GM23248 (cell line): ENCODE data around the gene HMGB2. TPM values are rescaled to one million over a fixed set of nuclear protein-coding genes. Genes with fewer than 3 reads are reported as not detected.
A peak's percentile ranks its signal among the peaks of the same experiment; 100 is the strongest.

Source experiments
- DNase-seq: peaks from one replicate; pipeline ENCODE4 v3.0.0-alpha.2; 2015
- H2AFZ ChIP-seq: fragments of 200-600 bp; sonication (generic); 2 replicates; pipeline ENCODE4 v1.6.1; 2016; ENCODE audit warnings: antibody characterized with exemption
- H3F3A ChIP-seq: fragments of 200-600 bp; sonication (generic); 2 replicates; pipeline ENCODE4 v1.6.1; 2016; ENCODE audit warnings: mild to moderate bottlenecking, antibody characterized with exemption, mixed run types; ENCODE audit not compliant: insufficient read depth
- H3K27ac ChIP-seq: fragments of 200-600 bp; sonication (generic); 2 replicates; pipeline ENCODE4 v1.5.1; 2016; ENCODE audit warnings: mild to moderate bottlenecking
- H3K27me3 ChIP-seq: fragments of 200-600 bp; sonication (generic); replicated peaks from 2 replicates; pipeline ENCODE4 v1.6.1; 2016; ENCODE audit warnings: mild to moderate bottlenecking; ENCODE audit not compliant: insufficient read depth
- H3K36me3 ChIP-seq: fragments of 200-600 bp; sonication (generic); 2 replicates; pipeline ENCODE4 v1.6.1; 2016; ENCODE audit warnings: low read depth, mild to moderate bottlenecking
- H3K4me1 ChIP-seq: fragments of 200-600 bp; sonication (generic); 2 replicates; pipeline ENCODE4 v1.6.1; 2016; ENCODE audit warnings: mild to moderate bottlenecking; ENCODE audit not compliant: insufficient read depth
- H3K4me2 ChIP-seq: fragments of 200-600 bp; sonication (generic); one replicate; pipeline ENCODE4 v1.6.1; 2016; ENCODE audit warnings: mild to moderate bottlenecking; ENCODE audit not compliant: unreplicated experiment
- H3K4me3 ChIP-seq: fragments of 200-600 bp; sonication (generic); 2 replicates; pipeline ENCODE4 v1.5.1; 2016; ENCODE audit warnings: mild to moderate bottlenecking
- H3K79me2 ChIP-seq: fragments of 200-600 bp; sonication (generic); 2 replicates; pipeline ENCODE4 v1.6.1; 2016; ENCODE audit warnings: mild to moderate bottlenecking; ENCODE audit not compliant: insufficient read depth
- H3K9ac ChIP-seq: fragments of 200-600 bp; sonication (generic); 2 replicates; pipeline ENCODE4 v1.6.1; 2016; ENCODE audit warnings: mild to moderate bottlenecking
- H3K9me2 ChIP-seq: fragments of 200-600 bp; sonication (generic); 2 replicates; pipeline ENCODE4 v1.6.1; 2016; ENCODE audit warnings: mixed run types, mild to moderate bottlenecking, moderate library complexity; ENCODE audit not compliant: insufficient read depth
- H3K9me3 ChIP-seq: fragments of 200-600 bp; sonication (generic); one replicate; pipeline ENCODE4 v1.6.1; 2017; ENCODE audit warnings: low read depth
- H4K20me1 ChIP-seq: fragments of 200-600 bp; sonication (generic); 2 replicates; pipeline ENCODE4 v1.6.0; 2016; ENCODE audit not compliant: insufficient read depth
- EZH2 ChIP-seq: fragments of 200-600 bp; sonication (generic); IDR thresholded peaks from 2 replicates; pipeline ENCODE4 v1.6.1; 2018; ENCODE audit warnings: antibody characterized with exemption, mild to moderate bottlenecking; ENCODE audit not compliant: insufficient read depth, poor library complexity, severe bottlenecking
- EZH2phosphoT487 ChIP-seq: fragments of 200-600 bp; sonication (generic); IDR thresholded peaks from 2 replicates; pipeline ENCODE4 v1.6.1; 2018; ENCODE audit warnings: antibody characterized with exemption, moderate library complexity, mild to moderate bottlenecking, low read depth; ENCODE audit not compliant: insufficient read depth
- WGBS, 2 experiments: methylation state at CpG; one replicate each; pipeline ENCODE4 v1.1.6; 2015 to 2017; ENCODE audit warnings: low lambda C conversion rate in 2 of 2, low coverage in 1 of 2; ENCODE audit errors: missing lambda C conversion rate in 2 of 2; 5-methylcytosine and 5-hydroxymethylcytosine counted together
- in situ Hi-C: fragments of 300-500 bp; cut with MboI; formaldehyde crosslinking; loops from 2 replicates; pipeline ENCODE4 v1.15.0; 2020
- polyA plus RNA-seq: library from polyadenylated mRNA; unstranded; fragments of >200 nt; fragmentation: Nextera tagmentation; extraction: Ambion mirVana; gene quantifications from 2 replicates; pipeline ENCODE4 v1.2.1, GENCODE V29; 2016
- total RNA-seq: library from RNA; depleted of rRNA; stranded (reverse); fragments of >200 nt; shearing (Covaris generic); gene quantifications from 2 replicates; pipeline ENCODE4 v1.2.3, GENCODE V29; 2014; rRNA removed

The HMGB2 gene
- total RNA-seq (23.8 and 31.1 TPM in 2 replicates), polyA plus RNA-seq (91.6 and 92.0 TPM in 2 replicates)

DNA sequence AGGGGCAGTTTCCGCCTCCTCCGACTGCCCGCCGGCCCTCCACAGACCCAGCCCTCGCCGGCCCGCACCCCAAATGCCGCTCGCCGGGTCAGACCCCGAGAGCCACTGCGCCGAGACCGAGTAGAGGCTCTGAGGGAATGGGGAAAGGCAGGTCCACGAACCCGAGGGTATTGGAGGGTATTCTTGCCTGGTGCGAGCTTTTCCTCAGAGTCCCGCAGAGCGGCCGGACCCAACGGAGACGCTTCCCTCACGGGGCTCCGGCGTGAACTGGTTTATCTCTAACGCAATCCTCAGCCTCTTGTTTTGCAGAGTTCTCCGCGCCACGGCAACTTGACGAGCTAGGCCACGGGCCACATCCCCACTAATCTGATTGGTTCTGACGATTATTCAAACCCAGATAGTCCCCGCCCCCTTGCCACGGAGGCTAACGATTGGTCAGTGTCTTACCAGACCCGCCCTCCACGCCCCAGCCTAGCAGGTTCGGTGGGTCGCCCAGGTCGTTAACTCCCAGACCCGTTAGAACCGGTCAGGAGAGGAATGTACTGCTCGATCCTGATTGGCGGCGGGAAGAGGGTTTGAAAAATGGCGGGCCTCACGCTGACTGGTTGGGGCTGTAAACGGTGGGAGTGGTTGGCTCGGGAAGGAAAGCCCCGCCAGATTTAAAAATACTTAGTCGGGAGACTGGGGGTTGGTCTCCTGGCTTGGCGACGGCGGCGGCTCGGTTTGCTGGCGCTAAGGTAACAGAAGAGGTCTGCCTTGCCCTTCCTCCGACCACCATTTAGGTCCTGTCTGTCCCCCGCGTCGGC is at the start of gene HMGB2:
Gene HMGB2, minus strand, starts transcription at position 274 of the 806 bp plus-strand sequence. CDS start 709 bp downstream, outside the sequence.
- in situ Hi-C loops, result no loop called here

DNA sequence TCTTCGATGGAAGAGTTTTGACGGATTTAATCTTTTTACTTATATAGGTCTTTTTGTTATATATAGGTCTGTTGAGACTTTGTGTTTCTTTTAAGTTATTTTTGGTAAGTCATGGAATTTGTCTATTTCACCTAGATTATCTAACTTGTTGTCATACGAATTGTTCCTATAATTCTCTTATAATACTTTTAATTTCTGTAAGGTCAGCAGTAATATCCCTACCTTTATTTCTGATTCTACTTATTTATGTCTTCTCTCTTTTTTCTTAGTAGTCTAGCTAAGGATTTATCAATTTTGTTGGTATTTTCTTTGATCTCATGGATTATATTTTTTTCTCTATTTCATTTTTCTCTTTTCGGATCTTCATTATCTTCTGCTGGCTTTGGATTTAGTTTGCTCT is 48.2 kb upstream of the HMGB2 start:
- Histone ChIP-seq H3K9ac (no peak overlapping the region), H3K9me2 (no peaks in the 10 kb centered on the region), H4K20me1 (no peaks in the 10 kb centered on the region), H3K27me3 (no peaks in the 10 kb centered on the region), H2AFZ (no peak overlapping the region), H3K9me3 (no peaks in the 10 kb centered on the region), H3K4me2 (no peak overlapping the region), H3K27ac (no peak overlapping the region), H3F3A (no peaks in the 10 kb centered on the region), H3K36me3 (0 out of 2 replicates have a peak, but pooled peaks cover 9% of the 10 kb centered on the region), H3K79me2 (no peaks in the 10 kb centered on the region), H3K4me3 (no peak overlapping the region), H3K4me1 (no peaks in the 10 kb centered on the region)
- TF ChIP-seq EZH2, result no peak
- no peak for TF ChIP-seq EZH2phosphoT487
- no peak for DNase-seq
- WGBS, 2 experiments, result 90 to 95% methylated on average over 4 of the region's 4 CpGs
- in situ Hi-C loops, result no loop called here

More for the DNA sequence above, at the start of gene HMGB2:
- TF ChIP-seq EZH2phosphoT487, result no peak
- no peak for TF ChIP-seq EZH2
- Histone ChIP-seq H3K79me2 (peaks cover 38% of the 10 kb centered on the region), H3K27ac (peak within 1 kb of the TSS; percentile 99), H3K9me3 (no peaks in the 10 kb centered on the region), H3K9ac (peak within 1 kb of the TSS; percentile 100), H3K4me3 (peak within 1 kb of the TSS; percentile 92), H3K4me1 (peaks cover 19% of the 10 kb centered on the region), H3K36me3 (peaks cover 27% of the 10 kb centered on the region), H3K4me2 (peak within 1 kb of the TSS; percentile 83), H2AFZ (peak within 1 kb of the TSS; percentile 98), H3F3A (peaks cover 31% of the 10 kb centered on the region), H3K27me3 (no peaks in the 10 kb centered on the region), H4K20me1 (no peaks in the 10 kb centered on the region), H3K9me2 (no peaks in the 10 kb centered on the region)
- DNase-seq, result peak; percentile 100
- WGBS, 2 experiments, result 1% methylated on average over 59 to 61 of the region's 61 CpGs

DNA sequence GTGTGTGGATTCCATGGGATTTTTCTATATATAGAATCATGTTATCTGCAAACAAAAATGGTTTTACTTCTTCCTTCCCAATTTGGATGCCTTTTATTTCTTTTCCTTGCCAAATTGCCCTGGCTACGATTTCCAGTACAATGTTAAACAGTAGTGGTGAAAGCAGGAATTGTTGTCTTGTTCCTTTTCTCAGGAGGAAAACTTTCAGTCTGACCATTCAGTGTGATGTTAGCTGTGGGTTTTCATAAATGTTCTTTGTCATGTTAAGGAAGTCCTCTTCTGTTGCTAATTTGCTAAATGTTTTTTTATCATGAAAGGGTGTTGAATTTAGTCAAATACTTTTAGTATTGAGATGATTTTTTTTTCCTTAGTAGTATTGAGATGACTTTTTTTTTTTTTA is 47.5 kb upstream of the HMGB2 start:
- DNase-seq, result peak; percentile 2
- Histone ChIP-seq H3K36me3 (0 out of 2 replicates have a peak, but pooled peaks cover 9% of the 10 kb centered on the region), H3K9me2 (no peaks in the 10 kb centered on the region), H3K4me1 (no peaks in the 10 kb centered on the region), H3K4me3 (no peak overlapping the region), H3K79me2 (no peaks in the 10 kb centered on the region), H4K20me1 (no peaks in the 10 kb centered on the region), H3K9ac (no peak overlapping the region), H3K9me3 (no peaks in the 10 kb centered on the region), H3K4me2 (no peak overlapping the region), H3K27ac (no peak overlapping the region), H3F3A (no peaks in the 10 kb centered on the region), H2AFZ (no peak overlapping the region), H3K27me3 (no peaks in the 10 kb centered on the region)
- no peak for TF ChIP-seq EZH2
- TF ChIP-seq EZH2phosphoT487, result no peak
- in situ Hi-C loops, result no loop called here
- WGBS, 2 experiments, result 28 to 35% methylated on average over 1 of the region's 1 CpG

DNA sequence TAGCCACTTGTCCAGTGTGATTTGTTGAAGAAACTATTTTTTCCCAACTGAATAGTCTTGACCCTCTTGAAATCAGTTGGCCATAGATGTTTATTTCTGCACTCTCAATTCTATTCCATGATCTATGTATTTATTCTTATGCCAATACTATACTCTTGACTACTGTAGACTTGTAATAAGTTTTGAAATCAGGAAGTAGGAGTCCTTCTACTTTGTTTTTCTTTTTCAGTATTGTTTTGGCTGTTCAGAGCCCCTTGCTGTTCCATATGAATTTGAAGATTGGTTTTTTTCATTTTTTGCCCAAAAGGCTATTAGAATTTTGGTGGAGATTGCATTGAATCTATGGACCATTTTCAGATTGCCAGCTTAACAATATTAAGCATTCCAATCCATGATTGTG is 46.8 kb upstream of the HMGB2 start:
- no peaks in the 10 kb centered on the region for H3F3A ChIP-seq
- no peak for DNase-seq
- no peaks in the 10 kb centered on the region for H3K4me1 ChIP-seq
- H3K27ac ChIP-seq, result no peak overlapping the region
- no peaks in the 10 kb centered on the region for H3K27me3 ChIP-seq
- H2AFZ ChIP-seq, result no peak overlapping the region
- 0 out of 2 replicates have a peak, but pooled peaks cover 9% of the 10 kb centered on the region for H3K36me3 ChIP-seq
- no peak for TF ChIP-seq EZH2
- no peak for TF ChIP-seq EZH2phosphoT487
- peaks cover 3% of the 10 kb centered on the region; the same call in 1 of the 2 replicates for H3K79me2 ChIP-seq
- H3K9ac ChIP-seq, result no peak overlapping the region
- no peaks in the 10 kb centered on the region for H3K9me3 ChIP-seq
- in situ Hi-C loops, result no loop called here
- H3K4me2 ChIP-seq, result no peak overlapping the region
- H3K4me3 ChIP-seq, result no peak overlapping the region
- no peaks in the 10 kb centered on the region for H4K20me1 ChIP-seq
- no peaks in the 10 kb centered on the region for H3K9me2 ChIP-seq
